Measurements from ENCODE around the gene IRGQ.
"Not testable (repeated sequence)": the region's sequence is repeated elsewhere in the genome, so short reads cannot be mapped to it uniquely, and the experiment has no call there.

IRGQ gene

GRCh38 chr19:43607238-43608205 is 11.6 kb upstream of the IRGQ start:
- peaks cover 2% of the 10 kb centered on the region for H3K4me1 ChIP-seq (ENCODE audit: insufficient read depth, insufficient read length)
- H3K4me3 ChIP-seq (ENCODE audit: insufficient read length, low read depth) = no peak overlapping the region
- H3K27me3 ChIP-seq (ENCODE audit: insufficient read depth, insufficient read length) = no peaks in the 10 kb centered on the region
- no peak for DNase-seq (ENCODE audit: low read depth, low spot score)
- H3K36me3 ChIP-seq (ENCODE audit: insufficient read depth, insufficient read length, low read length) = peaks cover 25% of the 10 kb centered on the region
- TF ChIP-seq SUZ12 (IDR thresholded peaks at IDR 0.05; ENCODE audit: extremely low read depth, insufficient read depth, insufficient read length) (no peak), ZNF274 (IDR thresholded peaks at IDR 0.05; ENCODE audit: low read depth, low read length) (no peak), YY1 (IDR thresholded peaks at IDR 0.05; ENCODE audit: insufficient read depth, insufficient read length) (no peak)
- H3K9me3 ChIP-seq (ENCODE audit: insufficient read depth, low read length) = peaks cover 6% of the 10 kb centered on the region; the same call in 1 of the 2 replicates
- no peak overlapping the region for H3K9ac ChIP-seq (ENCODE audit: insufficient read length, low read depth)

GRCh38 chr19:43606569-43607229 is 10.8 kb upstream of the IRGQ start:
- DNase-seq (ENCODE audit: low read depth, low spot score) = no peak
- Histone ChIP-seq H3K4me3 (ENCODE audit: insufficient read length, low read depth) (no peak overlapping the region), H3K36me3 (ENCODE audit: insufficient read depth, insufficient read length, low read length) (peaks cover 21% of the 10 kb centered on the region)

DNA sequence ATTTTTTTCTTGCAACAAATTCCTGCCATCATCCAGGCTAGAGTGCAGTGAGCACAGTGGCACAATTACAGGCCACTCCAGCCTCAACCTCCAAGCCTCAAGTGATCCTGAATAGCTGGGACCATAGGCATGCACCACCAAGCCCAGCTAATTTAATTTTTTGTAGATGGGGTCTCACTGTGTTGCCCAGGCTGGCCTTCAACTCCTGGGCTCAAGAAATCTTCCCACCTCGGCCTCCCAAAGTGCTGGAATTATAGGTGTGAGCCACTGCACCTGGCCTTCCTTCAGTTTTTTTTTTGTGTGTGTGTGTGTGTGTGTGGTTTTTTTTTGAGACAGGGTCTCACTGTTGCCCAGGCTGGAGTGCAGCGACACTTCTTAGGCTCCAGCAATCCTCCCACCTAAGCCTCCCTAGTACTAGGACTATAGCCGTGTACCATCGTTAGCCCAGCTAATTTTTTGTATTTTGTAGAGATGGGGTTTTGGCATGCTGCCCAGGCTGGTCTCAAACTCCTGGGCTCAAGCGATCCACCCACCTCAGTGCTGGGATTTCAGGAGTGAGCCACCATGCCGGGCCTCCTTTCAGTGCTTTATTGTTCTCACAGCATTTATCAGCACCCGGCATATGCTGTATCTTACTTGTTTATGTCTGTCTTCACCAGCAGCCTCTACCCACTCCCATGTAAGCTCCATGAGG is 10.1 kb upstream of the IRGQ start:
- H3K4me3 ChIP-seq (ENCODE audit: insufficient read length, low read depth) = no peak overlapping the region
- H3K4me1 ChIP-seq (ENCODE audit: insufficient read depth, insufficient read length) = peaks cover 2% of the 10 kb centered on the region
- no peak overlapping the region for H3K9ac ChIP-seq (ENCODE audit: insufficient read length, low read depth)
- H3K36me3 ChIP-seq (ENCODE audit: insufficient read depth, insufficient read length, low read length) = peaks cover 23% of the 10 kb centered on the region
- H3K9me3 ChIP-seq (ENCODE audit: insufficient read depth, low read length) = no peaks in the 10 kb centered on the region
- no peaks in the 10 kb centered on the region for H3K27me3 ChIP-seq (ENCODE audit: insufficient read depth, insufficient read length)
- no peak for DNase-seq (ENCODE audit: low read depth, low spot score)
- TF ChIP-seq YY1 (IDR thresholded peaks at IDR 0.05; ENCODE audit: insufficient read depth, insufficient read length) (no peak), SUZ12 (IDR thresholded peaks at IDR 0.05; ENCODE audit: extremely low read depth, insufficient read depth, insufficient read length) (no peak), ZNF274 (IDR thresholded peaks at IDR 0.05; ENCODE audit: low read depth, low read length) (no peak)

More at GRCh38 chr19:43606569-43607229, 10.8 kb upstream of the IRGQ start:
- no peaks in the 10 kb centered on the region for H3K27me3 ChIP-seq (ENCODE audit: insufficient read depth, insufficient read length)
- no peak for TF ChIP-seq YY1 (IDR thresholded peaks at IDR 0.05; ENCODE audit: insufficient read depth, insufficient read length)
- no peak for TF ChIP-seq SUZ12 (IDR thresholded peaks at IDR 0.05; ENCODE audit: extremely low read depth, insufficient read depth, insufficient read length)
- no peak for TF ChIP-seq ZNF274 (IDR thresholded peaks at IDR 0.05; ENCODE audit: low read depth, low read length)
- H3K9me3 ChIP-seq (ENCODE audit: insufficient read depth, low read length) = no peaks in the 10 kb centered on the region
- H3K4me1 ChIP-seq (ENCODE audit: insufficient read depth, insufficient read length) = peaks cover 2% of the 10 kb centered on the region
- no peak overlapping the region for H3K9ac ChIP-seq (ENCODE audit: insufficient read length, low read depth)

DNA sequence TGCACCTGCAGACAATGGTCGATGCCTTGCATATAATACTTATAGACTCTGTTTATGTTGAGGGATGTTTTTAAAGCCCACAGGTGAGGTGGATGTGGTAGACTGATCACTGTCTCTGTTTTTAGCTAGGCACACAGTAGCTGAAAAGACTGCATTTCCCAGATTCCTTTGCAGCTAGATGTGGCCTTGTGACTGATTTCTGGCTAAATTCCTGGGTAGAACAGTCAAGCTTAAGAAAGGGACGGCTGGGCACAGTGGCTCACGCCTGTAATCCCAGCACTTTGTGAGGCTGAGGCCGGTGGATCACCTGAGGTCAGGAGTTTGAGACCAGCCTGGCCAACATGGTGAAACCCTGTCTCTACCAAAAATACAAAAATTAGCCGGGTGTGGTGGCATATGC is 4.4 kb upstream of the IRGQ start:
- H3K9ac ChIP-seq (ENCODE audit: insufficient read length, low read depth); DNase-seq (ENCODE audit: low read depth, low spot score); H3K27me3 ChIP-seq (ENCODE audit: insufficient read depth, insufficient read length); H3K4me3 ChIP-seq (ENCODE audit: insufficient read length, low read depth); H3K4me1 ChIP-seq (ENCODE audit: insufficient read depth, insufficient read length); H3K9me3 ChIP-seq (ENCODE audit: insufficient read depth, low read length): not testable (repeated sequence)
- H3K36me3 ChIP-seq (ENCODE audit: insufficient read depth, insufficient read length, low read length) = peaks cover 45% of the 10 kb centered on the region

DNA sequence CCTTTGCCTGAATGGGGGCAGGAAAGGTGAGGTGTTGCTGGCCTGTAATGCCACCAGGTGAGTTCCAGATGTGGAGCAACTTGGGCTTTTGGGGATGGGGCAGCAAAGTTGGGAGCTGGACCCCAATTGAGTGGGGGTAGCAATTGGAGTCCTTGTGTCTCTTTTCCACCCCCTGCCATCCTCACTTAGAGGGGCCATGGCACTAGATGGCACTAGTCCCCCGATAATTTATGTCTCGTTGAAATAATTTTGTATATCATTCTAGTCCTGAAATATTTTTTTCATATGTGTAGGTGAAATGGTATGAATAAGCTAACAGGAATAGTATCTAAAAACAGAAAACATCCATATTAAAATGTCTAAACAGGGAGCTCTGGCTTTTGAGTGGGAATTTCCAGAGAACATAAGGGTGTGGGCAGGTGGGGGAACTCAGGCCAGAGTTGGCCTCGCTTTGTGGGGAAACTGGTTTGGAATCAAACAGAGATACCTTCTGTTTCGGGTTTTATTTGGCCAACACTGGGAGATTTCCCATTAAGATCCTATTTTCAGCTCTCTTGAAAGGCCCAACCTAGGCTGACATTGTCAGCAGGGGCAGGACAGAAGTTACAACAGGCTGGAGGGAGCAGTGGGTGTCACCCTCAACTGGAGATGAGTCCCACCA is 3.8 kb upstream of the IRGQ start:
- Histone ChIP-seq H3K27me3 (ENCODE audit: insufficient read depth, insufficient read length) (no peaks in the 10 kb centered on the region), H3K36me3 (ENCODE audit: insufficient read depth, insufficient read length, low read length) (peaks cover 45% of the 10 kb centered on the region), H3K4me1 (ENCODE audit: insufficient read depth, insufficient read length) (no peaks in the 10 kb centered on the region), H3K4me3 (ENCODE audit: insufficient read length, low read depth) (no peak overlapping the region), H3K9ac (ENCODE audit: insufficient read length, low read depth) (no peak overlapping the region), H3K9me3 (ENCODE audit: insufficient read depth, low read length) (no peaks in the 10 kb centered on the region)
- DNase-seq (ENCODE audit: low read depth, low spot score) = no peak
- TF ChIP-seq ZNF274 (IDR thresholded peaks at IDR 0.05; ENCODE audit: low read depth, low read length) (no peak), SUZ12 (IDR thresholded peaks at IDR 0.05; ENCODE audit: extremely low read depth, insufficient read depth, insufficient read length) (no peak), YY1 (IDR thresholded peaks at IDR 0.05; ENCODE audit: insufficient read depth, insufficient read length) (no peak)

GRCh38 chr19:43598445-43599240 is 2.7 kb upstream of the IRGQ start:
- Histone ChIP-seq H3K4me3 (ENCODE audit: insufficient read length, low read depth) (no peak overlapping the region), H3K9ac (ENCODE audit: insufficient read length, low read depth) (no peak overlapping the region), H3K36me3 (ENCODE audit: insufficient read depth, insufficient read length, low read length) (peaks cover 52% of the 10 kb centered on the region)

More at GRCh38 chr19:43598445-43599240, 2.7 kb upstream of the IRGQ start:
- DNase-seq (ENCODE audit: low read depth, low spot score) = no peak
- no peaks in the 10 kb centered on the region for H3K9me3 ChIP-seq (ENCODE audit: insufficient read depth, low read length)
- H3K4me1 ChIP-seq (ENCODE audit: insufficient read depth, insufficient read length) = peaks cover 3% of the 10 kb centered on the region
- TF ChIP-seq SUZ12 (IDR thresholded peaks at IDR 0.05; ENCODE audit: extremely low read depth, insufficient read depth, insufficient read length) = no peak
- TF ChIP-seq ZNF274 (IDR thresholded peaks at IDR 0.05; ENCODE audit: low read depth, low read length) = no peak
- no peak for TF ChIP-seq YY1 (IDR thresholded peaks at IDR 0.05; ENCODE audit: insufficient read depth, insufficient read length)
- H3K27me3 ChIP-seq (ENCODE audit: insufficient read depth, insufficient read length) = no peaks in the 10 kb centered on the region

Measured in NT2/D1 (cell line).